HG03460 (cell line): ENCODE measurements around the gene CROCC2.

Source experiments
- ATAC-seq: cut with Tn5 transposase; IDR thresholded peaks from one replicate; pipeline ENCODE4 v1.9.1; 2021; ENCODE audit not compliant: unreplicated experiment

The CROCC2 gene

GRCh38 chr2:241033336-241033987 is 127.3 kb downstream of the CROCC2 start:
- no peak for ATAC-seq

DNA sequence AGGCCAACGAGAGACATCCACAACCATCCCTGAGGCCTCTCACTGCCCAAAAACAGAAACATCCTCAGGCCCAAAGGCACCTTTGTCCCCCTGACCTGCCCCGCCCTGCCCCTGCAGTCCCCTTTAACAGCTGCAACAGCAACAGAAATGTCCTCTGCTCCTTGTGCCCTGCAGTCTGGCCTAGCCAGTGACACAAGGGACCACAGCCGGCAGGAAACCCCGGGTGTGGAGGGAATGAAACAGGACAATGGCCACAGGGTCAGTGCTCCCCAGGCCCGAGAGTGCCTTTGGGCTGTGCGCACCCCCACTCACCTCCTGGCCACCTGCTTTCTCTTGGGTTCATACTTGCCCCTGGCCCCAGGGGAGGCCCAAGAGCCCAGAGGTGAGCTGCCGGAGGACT is 127.9 kb downstream of the CROCC2 start:
- no peak for ATAC-seq

DNA sequence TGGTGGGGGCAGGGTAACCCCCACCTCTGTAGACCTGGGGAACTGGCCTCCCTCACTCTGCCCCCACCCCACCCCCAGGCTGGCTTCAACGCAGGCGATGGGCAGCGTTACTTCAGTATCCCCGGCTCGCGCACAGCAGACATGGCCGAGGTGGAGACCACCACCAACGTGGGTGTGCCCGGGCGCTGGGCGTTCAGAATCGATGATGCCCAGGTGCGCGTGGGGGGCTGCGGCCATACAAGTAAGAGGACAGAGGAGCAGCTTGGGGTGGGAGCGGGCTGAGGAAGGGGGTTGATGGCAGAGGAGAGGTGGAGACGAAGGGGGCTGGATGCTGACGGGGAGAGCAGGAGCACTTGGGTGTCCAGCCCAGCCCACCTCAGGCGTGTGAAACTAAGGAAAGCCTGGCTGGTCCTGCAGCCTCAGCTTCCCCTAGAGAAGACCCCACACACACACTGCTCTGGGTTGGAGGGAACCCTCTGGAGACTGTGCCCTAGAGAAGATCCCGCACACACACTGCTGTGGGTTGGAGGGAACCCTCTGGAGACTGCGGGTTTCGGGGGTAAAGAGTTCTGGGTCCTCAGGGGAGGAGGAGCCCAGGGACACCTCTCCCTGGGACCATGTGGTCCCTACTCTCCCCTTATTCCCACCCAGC is 128.5 kb downstream of the CROCC2 start:
- ATAC-seq = no peak

DNA sequence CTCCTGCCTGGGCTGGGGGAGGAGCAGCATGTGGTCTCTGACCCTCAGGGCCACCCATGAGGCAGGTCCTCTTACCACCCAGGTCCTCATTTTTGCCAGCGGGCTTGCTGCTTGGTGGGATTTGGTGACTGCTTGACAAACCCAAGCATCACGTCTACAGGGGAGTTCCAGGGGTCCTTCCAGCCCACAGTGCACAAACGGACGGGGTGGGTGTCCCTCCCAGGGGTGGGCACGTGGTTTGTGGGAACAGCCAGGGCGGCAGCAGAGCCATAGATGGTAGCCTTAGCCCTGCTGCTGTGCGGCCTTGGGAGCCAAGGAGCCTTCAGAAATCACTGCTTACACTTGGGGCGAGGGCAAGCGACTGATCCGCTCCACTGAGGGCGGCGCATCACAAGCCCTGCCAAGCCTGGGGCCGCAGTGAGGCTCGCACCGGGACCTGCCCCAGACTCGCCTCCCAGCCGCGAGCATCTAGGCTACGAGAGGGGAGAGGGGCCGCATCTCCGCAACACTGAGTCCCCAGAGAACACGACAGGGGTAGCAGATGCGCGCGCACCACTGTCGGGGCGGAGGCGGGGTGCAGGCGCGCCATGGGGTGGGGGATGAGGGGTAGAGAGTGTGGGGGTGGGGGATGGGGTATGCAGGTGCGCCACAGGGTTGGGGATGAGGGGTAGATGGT is 129.1 kb downstream of the CROCC2 start:
- ATAC-seq = no peak

DNA sequence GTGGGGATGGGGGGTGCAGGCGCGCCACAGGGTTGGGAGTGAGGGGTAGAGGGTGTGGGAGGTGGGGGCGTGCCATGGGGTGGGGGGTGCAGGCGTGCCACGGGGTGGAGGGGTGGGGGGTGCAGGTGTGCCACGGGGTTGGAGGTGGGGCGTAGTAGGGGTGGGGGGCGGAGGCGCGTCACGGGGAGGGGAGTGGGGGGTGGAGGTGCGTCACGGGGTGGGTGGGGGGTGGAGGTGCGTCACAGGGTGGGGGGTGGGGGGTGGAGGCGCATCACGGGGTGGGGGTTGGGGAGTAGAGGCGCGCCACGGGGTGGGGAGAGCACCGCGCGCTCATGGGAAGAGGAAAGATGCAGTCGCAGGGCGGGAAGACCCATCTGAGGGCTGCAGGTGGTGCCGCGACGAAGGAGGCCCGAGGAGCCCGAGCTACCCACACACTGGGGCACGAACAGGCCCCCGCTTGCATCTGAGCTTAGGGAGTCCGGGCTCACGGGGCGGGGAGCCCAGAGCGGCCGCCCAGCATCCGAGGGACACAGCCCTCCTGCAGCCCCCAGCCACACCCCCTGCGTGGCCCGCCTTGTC is 129.8 kb downstream of the CROCC2 start:
- peak; percentile 7 for ATAC-seq

- peak; percentile 78 for ATAC-seq
Observed at GRCh38 chr2:241036397-241036963, 130.3 kb downstream of the CROCC2 start.

DNA sequence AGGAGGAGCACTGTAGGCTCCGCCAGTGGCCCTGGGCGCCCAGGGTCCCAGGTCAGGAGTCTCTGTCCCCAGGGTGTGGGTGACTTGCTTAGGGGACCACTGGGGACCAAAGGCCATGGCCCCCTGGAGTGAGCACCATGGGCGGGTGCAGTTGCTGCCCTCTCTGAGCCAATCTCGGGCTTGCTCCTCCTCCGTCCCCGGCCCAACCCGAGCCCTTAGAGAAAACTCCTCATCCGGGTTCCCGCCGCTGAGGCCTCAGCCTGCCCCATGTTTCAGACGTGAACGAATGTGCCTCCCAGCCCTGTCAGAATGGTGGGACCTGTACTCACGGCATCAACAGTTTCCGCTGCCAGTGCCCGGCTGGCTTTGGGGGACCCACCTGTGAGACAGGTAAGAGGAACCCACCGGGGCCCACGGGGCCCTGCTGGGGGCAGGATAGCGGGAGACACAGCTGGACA is 130.9 kb downstream of the CROCC2 start:
- peak; percentile 32 for ATAC-seq

DNA sequence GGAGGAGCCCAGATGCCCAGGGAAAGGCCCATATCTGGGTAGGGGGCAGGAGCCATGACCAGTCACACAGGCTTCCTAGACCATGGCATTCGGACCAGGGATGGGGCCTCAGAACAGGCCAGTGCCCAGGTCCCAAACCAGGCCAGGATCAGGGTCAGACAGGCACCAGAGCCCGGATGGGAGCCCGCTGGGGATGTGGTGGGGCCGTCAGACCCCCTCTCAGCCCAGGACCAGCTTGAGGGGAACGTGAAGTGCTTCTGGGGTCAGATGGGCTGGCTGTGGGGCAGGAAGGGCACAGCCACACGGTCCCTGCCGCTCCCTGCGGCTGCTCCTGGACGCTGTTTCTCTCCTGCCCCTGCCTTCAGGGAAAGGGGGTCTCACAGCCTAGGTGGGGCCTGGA is 131.4 kb downstream of the CROCC2 start:
- no peak for ATAC-seq

DNA sequence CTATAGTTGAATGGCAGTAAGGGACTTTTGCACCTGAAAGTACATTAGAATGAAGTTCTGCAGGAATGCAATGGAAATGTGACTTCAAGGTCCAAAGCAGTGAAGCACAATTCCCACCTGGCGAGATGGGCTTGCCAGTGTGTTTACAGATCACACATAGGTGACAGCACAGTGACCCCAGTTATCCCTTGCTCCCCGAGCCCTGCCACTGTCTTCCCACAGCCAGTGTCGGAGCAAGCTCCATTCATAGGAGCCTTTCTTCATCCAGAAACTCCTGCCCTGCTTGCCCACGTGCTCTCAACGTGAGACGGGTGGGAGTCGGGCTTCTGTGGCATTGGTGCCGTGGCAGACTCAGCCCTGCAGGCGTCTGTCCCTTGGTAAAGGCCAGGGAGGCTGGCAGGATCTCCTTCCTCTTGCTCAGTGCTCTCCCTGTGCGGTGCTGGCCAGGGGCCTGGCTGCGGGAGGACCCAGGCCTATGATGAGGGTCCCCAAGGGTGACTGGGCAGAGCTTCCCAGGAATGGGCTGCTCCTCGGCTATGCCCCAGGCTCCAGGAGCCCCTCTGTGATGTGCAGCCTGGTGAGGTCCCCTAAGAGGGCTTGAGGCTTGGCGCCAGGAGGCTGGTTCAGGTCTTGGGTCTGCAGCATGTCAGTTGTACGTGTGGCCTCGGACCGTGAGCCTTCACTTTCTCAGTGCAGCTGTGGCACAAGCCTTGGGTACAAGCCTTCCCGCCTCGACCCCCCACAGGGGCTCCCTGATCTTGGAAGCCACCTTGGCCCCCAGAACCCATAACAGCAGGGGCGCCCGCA is 132.4 kb downstream of the CROCC2 start:
- no peak for ATAC-seq

DNA sequence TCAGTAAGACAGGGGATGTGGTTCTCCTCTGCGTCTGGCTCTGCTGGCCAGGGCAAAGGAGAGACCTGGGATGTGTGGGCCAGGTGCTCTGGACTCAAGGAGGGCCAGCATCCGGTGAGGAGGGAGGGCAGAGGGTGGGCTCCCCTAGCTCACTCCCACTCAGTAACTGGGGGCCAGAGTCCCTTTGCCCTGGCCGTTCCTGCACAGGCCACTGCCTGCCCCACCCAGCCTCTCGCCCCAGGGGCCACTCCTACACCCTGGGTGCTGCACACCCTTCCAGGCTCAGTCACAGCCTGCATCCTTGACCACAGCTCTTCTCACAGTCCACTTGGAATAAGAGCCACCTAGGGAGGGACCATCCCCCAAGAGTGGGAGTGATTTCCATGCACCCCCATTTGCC is 133.3 kb downstream of the CROCC2 start:
- no peak for ATAC-seq

GRCh38 chr2:241040081-241040803 is 134.1 kb downstream of the CROCC2 start:
- ATAC-seq = no peak

DNA sequence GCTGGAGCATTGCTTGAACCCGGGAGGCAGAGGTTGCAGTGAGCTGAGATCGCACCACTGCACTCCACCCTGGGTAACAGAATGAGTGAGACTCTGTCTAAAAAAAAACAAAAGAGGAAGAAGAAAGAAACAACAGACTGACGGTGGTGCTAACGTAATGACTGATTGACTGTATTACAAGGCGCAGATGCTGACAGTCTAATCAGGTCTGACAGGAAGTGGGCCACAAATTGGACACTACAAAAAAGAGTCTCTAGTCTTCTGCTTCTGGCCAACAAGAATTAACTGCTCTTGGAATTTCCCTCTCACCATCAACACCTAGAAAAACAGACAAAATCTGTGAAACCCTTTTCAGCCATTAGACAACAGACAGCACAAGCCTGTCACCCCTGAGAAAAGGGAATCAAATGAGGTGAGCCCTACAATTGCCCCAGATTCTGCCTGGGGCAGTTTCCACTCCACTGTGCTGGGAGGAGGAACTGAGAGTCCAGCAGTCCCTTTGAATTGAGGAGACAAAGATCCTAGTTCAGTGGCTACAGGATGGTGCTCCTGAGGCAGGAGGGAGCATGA is 135.5 kb downstream of the CROCC2 start:
- ATAC-seq = peak; percentile 50
